Omental fat pad (tissue), 4 donors: ENCODE data around the gene FSCN2. TPM values are rescaled to one million over a fixed set of nuclear protein-coding genes. Genes with fewer than 3 reads are reported as not detected.

Source experiments
- ATAC-seq: fragments of 150-250 bp; one replicate; pipeline ENCODE4 v1.9.1; 2016; ENCODE audit warnings: mild to moderate bottlenecking, moderate library complexity; ENCODE audit not compliant: low FRiP score
- DNase-seq: peaks from one replicate; pipeline ENCODE4 v3.0.0-alpha.2; 2019; ENCODE audit warnings: low spot score
- total RNA-seq, 4 donors: library from RNA; depleted of rRNA; stranded (reverse); fragments of >200 nt; gene quantifications; one replicate each; pipeline ENCODE4 v1.1.0, GENCODE V29; 2016
- TF ChIP-seq, protein P1 (sequence below), 3 donors: fragments of 450-650 bp; IDR thresholded peaks; one replicate each; pipeline ENCODE4 v1.5.1; 2016 to 2017; ENCODE audit warnings: antibody characterized with exemption in 3 of 3, mild to moderate bottlenecking in 3 of 3, moderate library complexity in 2 of 3

The FSCN2 gene
- total RNA-seq, 4 donors from 2014 or later = 0.31 to 0.95 (median 0.36) TPM; not detected in 1

DNA sequence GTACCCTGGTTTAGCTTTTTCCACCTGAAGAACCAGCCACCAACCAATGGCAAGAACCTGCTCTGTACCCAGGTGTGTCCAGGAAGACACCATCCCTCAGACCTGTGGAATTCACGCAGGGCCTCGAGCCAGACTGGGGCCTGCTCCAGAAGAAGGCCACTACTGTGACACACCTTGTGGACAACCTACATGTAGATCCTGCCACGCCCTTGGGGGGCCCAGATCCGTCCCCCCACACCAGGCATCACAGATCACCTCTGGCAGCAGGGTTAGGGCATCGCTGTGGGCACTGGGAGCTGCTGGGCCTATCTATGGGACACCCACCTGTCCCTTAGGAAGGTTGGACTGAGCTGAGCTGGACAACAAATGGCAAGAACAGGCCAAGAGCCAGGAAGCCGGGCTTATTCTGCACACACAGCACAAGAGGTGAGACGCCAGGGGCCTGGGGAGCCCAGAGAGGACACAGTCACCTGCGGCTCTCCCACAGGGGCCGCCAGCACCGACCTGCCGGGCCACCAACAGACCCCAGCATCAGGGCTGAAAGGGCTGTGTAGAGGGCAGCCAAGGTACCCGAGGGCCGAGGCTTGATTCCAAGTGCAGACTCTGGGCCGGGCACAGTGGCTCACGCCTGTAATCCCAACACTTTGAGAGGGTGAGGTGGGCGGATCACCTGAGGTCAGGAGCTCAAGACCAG, 16.3 kb downstream of the FSCN2 start:
- no peak for DNase-seq
- no peak for ATAC-seq

DNA sequence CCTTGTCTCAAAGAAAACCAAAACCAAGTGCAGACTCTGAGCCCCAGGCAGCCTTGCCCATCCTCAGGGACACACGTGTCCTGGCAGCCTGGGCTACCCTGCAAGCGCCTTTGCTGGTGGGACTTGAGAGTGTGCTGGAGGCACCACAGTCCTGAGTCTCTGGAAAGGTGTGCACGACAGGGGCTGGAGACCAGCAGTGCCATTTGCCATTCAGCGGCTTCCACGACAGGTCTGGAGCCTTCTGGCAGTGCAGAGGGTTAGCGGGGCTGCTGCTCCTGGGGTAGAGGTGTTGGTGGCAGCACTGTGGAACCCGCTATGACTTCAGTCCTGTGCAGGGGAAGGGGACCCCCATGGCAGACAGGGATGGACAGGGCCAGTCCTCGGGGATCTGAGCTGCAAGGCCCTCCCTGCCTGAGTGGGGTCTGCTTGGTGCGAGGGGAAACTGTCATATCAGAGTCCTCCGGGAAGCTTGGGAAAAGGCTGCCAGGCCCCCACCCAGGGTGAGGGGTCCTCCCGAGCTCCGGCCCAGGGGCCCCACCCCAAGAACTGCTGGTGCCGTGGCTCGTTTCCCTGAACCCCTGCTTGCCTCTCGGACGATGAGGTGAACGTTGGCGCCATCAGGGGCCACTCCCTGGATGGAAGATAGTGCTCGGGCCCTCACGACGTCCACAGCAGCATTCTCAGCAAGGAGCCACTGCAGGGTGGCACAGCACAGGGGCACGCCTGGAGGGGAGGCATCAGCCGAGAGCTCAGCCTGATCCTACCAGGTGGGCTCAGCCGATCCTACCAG, 17.2 kb downstream of the FSCN2 start:
- ATAC-seq (no peak), DNase-seq (no peak)

More for the DNA sequence above, 16.3 kb downstream of the FSCN2 start:
- TF ChIP-seq, protein P1, sequence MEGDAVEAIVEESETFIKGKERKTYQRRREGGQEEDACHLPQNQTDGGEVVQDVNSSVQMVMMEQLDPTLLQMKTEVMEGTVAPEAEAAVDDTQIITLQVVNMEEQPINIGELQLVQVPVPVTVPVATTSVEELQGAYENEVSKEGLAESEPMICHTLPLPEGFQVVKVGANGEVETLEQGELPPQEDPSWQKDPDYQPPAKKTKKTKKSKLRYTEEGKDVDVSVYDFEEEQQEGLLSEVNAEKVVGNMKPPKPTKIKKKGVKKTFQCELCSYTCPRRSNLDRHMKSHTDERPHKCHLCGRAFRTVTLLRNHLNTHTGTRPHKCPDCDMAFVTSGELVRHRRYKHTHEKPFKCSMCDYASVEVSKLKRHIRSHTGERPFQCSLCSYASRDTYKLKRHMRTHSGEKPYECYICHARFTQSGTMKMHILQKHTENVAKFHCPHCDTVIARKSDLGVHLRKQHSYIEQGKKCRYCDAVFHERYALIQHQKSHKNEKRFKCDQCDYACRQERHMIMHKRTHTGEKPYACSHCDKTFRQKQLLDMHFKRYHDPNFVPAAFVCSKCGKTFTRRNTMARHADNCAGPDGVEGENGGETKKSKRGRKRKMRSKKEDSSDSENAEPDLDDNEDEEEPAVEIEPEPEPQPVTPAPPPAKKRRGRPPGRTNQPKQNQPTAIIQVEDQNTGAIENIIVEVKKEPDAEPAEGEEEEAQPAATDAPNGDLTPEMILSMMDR (IDR thresholded peaks at IDR 0.05) = no peak

GRCh38 chr17:81546906-81547613, 18.9 kb downstream of the FSCN2 start:
- no peak for ATAC-seq
- TF ChIP-seq, protein P1 (IDR thresholded peaks at IDR 0.05) = no peak
- no peak for DNase-seq

More for the DNA sequence above, 17.2 kb downstream of the FSCN2 start:
- TF ChIP-seq, protein P1 (IDR thresholded peaks at IDR 0.05) = no peak

- DNase-seq (no peak), ATAC-seq (no peak)
- TF ChIP-seq, protein P1 (IDR thresholded peaks at IDR 0.05) = no peak
Measured at GRCh38 chr17:81547614-81547982, 19.4 kb downstream of the FSCN2 start.

- ATAC-seq (no peak), DNase-seq (no peak)
- TF ChIP-seq, protein P1 (IDR thresholded peaks at IDR 0.05) = no peak
Measured at GRCh38 chr17:81549031-81549557, 20.9 kb downstream of the FSCN2 start.

GRCh38 chr17:81549826-81550225, 21.6 kb downstream of the FSCN2 start:
- TF ChIP-seq, protein P1 (IDR thresholded peaks at IDR 0.05) = no peak
- ATAC-seq (no peak), DNase-seq (no peak)
